ENCODE results near the gene HDAC4.
"Not testable (repeated sequence)": the region's sequence is repeated elsewhere in the genome, so short reads cannot be mapped to it uniquely, and the experiment has no call there.

The HDAC4 gene

DNA sequence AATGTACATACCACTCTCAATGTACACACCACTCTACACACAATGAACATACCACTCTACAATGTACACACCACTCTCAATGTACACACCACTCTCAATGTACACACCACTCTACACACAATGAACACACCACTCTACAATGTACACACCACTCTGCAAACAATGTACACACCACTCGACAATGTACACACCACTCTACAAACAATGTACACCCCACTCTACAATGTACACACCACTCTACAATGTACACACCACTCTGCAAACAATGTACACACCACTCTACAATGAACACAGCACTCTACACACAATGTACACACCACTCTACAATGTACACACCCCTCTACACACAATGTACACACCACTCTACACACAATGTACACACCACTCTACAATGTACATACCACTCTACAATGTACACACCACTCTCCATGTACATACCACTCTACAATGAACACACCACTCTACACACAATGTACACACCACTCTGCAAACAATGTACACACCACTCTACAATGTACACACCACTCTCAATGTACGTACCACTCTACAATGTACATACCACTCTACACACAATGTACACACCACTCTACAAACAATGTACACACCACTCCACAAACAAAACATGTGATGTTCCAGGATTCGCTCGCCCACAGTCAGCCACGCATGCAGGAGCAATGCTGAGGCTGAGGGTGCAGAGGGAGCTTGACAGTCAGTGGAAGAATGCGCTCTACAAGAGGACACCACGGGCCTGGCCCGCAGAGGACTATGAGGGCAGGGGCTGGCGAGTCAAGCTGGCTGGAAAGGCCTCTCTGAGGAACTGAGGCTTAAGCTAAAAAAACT lies 118.2 kb downstream of the HDAC4 start:
- no peak overlapping the region for H3K4me3 ChIP-seq (ENCODE audit: insufficient read length, low read depth)
- no peak overlapping the region for H3K9ac ChIP-seq (ENCODE audit: insufficient read length, low read depth)
- DNase-seq (ENCODE audit: low read depth, low spot score) = no peak
- H3K36me3 ChIP-seq (ENCODE audit: insufficient read depth, insufficient read length, low read length) = no peaks in the 10 kb centered on the region
- H3K9me3 ChIP-seq (ENCODE audit: insufficient read depth, low read length) = no peaks in the 10 kb centered on the region
- no peaks in the 10 kb centered on the region for H3K27me3 ChIP-seq (ENCODE audit: insufficient read depth, insufficient read length)
- peaks cover 15% of the 10 kb centered on the region for H3K4me1 ChIP-seq (ENCODE audit: insufficient read depth, insufficient read length)
- TF ChIP-seq YY1 (IDR thresholded peaks at IDR 0.05; ENCODE audit: insufficient read depth, insufficient read length) (no peak), ZNF274 (IDR thresholded peaks at IDR 0.05; ENCODE audit: low read depth, low read length) (no peak), SUZ12 (IDR thresholded peaks at IDR 0.05; ENCODE audit: extremely low read depth, insufficient read depth, insufficient read length) (no peak)

DNA sequence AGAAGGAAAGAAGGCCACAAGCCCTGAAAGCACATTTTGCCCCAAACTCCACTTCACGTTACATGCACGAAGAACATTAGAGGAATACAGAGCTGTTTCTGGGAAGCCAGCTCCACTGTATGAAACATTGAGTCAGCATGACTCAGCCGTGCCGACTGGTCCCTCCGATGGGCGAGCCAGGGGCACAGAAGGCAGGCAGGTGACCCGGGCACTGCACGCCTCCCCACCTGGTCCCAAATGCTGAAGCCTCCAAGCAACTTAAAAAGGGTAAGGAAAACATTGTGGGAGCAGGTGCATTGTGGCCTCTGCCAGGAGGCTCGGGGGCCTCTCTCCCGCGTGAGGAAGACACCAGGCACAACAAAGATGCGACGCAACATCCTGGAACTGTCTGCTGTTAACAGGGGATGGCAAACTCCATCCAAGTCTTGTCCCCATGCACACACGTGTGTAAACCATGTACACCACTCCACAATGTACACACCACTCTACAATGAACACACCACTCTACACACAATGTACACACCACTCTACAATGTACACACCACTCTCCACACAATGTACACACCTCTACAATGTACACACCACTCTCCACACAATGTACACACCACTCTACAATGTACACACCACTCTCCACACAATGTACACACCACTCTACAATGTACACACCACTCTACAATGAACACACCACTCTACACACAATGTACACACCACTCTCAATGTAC lies 120.4 kb downstream of the HDAC4 start:
- H3K9ac ChIP-seq (ENCODE audit: insufficient read length, low read depth); H3K9me3 ChIP-seq (ENCODE audit: insufficient read depth, low read length); H3K27me3 ChIP-seq (ENCODE audit: insufficient read depth, insufficient read length); DNase-seq (ENCODE audit: low read depth, low spot score); H3K36me3 ChIP-seq (ENCODE audit: insufficient read depth, insufficient read length, low read length); H3K4me3 ChIP-seq (ENCODE audit: insufficient read length, low read depth): not testable (repeated sequence)
- H3K4me1 ChIP-seq (ENCODE audit: insufficient read depth, insufficient read length) = peaks cover 19% of the 10 kb centered on the region

DNA sequence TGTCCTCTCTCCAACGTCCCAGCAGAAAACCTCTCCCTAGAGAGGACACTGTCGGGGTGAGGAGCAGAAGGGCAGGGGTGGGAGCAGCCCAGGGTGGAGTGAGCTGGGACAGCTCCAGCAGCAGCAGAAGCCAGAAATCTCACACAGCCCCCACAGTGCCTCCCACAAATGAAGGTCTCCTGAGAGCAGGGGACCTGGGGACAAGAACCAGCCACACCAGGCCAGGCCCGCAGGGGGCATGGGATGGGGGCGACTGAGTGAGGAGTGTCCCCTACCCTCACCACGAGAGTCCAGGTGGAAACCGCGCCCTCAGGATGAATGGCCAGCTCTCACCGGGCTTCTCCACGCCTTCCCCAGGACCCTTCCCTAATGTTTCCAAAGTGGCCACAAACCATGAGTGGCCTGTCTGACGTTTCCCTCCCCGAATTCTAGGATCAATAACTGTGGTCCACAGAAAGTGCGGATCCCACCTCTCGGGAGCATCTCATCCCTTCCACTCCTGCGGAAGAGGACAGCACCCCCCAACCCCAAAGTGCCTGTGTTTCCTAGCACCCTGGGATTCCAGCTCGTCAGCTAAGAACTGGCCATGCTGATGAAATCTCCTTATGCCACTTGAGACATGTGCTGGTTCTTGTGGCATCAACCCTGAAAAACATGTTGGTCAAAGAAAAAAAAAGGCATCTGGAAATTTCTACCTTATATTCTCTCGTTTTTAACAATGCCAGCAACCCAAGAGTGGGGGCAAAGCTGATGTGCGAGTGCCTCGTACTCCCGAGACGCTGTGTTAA lies 121.1 kb downstream of the HDAC4 start:
- no peak overlapping the region for H3K4me3 ChIP-seq (ENCODE audit: insufficient read length, low read depth)
- TF ChIP-seq YY1 (IDR thresholded peaks at IDR 0.05; ENCODE audit: insufficient read depth, insufficient read length) (no peak), SUZ12 (IDR thresholded peaks at IDR 0.05; ENCODE audit: extremely low read depth, insufficient read depth, insufficient read length) (no peak), ZNF274 (IDR thresholded peaks at IDR 0.05; ENCODE audit: low read depth, low read length) (no peak)
- no peaks in the 10 kb centered on the region for H3K36me3 ChIP-seq (ENCODE audit: insufficient read depth, insufficient read length, low read length)
- no peaks in the 10 kb centered on the region for H3K9me3 ChIP-seq (ENCODE audit: insufficient read depth, low read length)
- H3K9ac ChIP-seq (ENCODE audit: insufficient read length, low read depth) = no peak overlapping the region
- no peaks in the 10 kb centered on the region for H3K27me3 ChIP-seq (ENCODE audit: insufficient read depth, insufficient read length)
- no peak for DNase-seq (ENCODE audit: low read depth, low spot score)
- peaks cover 17% of the 10 kb centered on the region for H3K4me1 ChIP-seq (ENCODE audit: insufficient read depth, insufficient read length)

DNA sequence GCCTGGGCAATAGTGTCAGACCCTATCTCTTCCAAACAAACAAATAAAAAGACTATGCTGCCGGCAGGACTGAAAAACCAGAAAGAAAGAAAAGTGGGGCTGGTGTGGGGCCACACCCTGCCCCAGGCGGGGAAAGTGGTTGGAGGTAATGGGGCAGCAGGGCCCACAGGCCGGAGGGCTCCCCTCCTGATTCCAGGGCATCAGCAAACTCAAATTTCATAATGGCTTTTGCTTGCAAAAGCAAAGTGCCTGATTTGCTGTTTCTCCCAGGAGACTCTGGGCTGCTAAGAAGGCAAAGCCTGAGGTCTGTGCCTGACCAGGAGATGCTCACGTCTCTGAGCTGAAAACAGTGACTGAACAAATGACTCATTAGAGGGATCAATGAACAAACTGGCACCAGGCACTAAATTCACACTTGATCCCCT lies 121.9 kb downstream of the HDAC4 start:
- no peaks in the 10 kb centered on the region for H3K36me3 ChIP-seq (ENCODE audit: insufficient read depth, insufficient read length, low read length)
- DNase-seq (ENCODE audit: low read depth, low spot score) = no peak
- H3K27me3 ChIP-seq (ENCODE audit: insufficient read depth, insufficient read length) = no peaks in the 10 kb centered on the region
- no peak overlapping the region for H3K4me3 ChIP-seq (ENCODE audit: insufficient read length, low read depth)
- H3K9ac ChIP-seq (ENCODE audit: insufficient read length, low read depth) = no peak overlapping the region
- TF ChIP-seq ZNF274 (IDR thresholded peaks at IDR 0.05; ENCODE audit: low read depth, low read length) = no peak
- no peak for TF ChIP-seq YY1 (IDR thresholded peaks at IDR 0.05; ENCODE audit: insufficient read depth, insufficient read length)
- no peak for TF ChIP-seq SUZ12 (IDR thresholded peaks at IDR 0.05; ENCODE audit: extremely low read depth, insufficient read depth, insufficient read length)
- H3K9me3 ChIP-seq (ENCODE audit: insufficient read depth, low read length) = no peaks in the 10 kb centered on the region
- H3K4me1 ChIP-seq (ENCODE audit: insufficient read depth, insufficient read length) = peaks cover 14% of the 10 kb centered on the region

DNA sequence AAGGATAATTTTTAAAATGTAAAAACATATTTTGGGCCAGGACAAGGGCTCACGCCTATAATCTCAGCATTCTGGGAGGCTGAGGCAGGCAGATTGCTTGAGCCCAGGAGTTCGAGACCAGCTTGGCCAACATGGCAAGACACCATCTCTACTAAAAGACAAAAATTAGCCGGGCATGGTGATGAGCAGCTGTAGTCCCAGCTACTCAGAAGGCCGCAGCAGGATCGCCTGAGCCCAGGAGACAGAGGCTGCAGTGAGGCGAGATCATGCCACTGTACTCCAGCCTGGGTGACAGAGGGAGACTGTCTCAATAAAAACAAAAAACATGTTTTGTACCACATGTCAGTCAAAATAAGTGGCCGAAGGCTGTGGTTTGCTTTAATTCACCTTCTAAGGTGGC lies 122.5 kb downstream of the HDAC4 start:
- no peaks in the 10 kb centered on the region for H3K36me3 ChIP-seq (ENCODE audit: insufficient read depth, insufficient read length, low read length)
- no peak for DNase-seq (ENCODE audit: low read depth, low spot score)
- no peak for TF ChIP-seq ZNF274 (IDR thresholded peaks at IDR 0.05; ENCODE audit: low read depth, low read length)
- no peak for TF ChIP-seq YY1 (IDR thresholded peaks at IDR 0.05; ENCODE audit: insufficient read depth, insufficient read length)
- TF ChIP-seq SUZ12 (IDR thresholded peaks at IDR 0.05; ENCODE audit: extremely low read depth, insufficient read depth, insufficient read length) = no peak

DNA sequence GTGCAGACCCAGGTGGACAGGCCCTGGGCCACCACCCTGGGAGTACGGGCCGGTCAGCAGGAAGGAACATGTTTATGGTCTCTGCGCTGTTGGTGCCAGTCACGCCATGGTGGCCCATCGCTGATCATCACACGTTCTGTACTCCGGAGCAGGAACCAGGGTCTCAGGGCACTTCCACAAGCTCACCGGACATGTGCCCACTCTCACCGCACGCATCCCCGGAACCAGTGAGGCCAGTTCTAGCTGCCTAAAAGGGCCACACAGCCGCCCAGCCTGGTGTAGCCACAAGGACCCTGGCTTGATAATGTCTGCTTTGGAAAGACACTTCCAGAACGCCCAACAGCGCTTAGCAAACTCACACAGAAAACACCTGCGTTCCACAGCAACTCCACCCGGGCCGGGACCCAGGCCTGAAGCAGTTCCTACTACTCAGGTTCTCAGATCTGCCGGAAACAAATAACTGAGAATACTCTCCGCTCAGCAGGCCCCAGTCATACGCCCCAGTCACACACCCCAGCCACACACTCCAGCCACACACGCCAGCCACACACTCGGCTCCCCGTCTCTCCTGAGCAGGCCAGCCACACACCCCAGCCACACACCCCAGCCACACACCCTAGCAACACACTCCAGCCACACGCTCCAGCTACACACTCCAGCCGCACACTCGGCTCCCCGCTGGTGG lies 123.3 kb downstream of the HDAC4 start:
- Histone ChIP-seq H3K27me3 (ENCODE audit: insufficient read depth, insufficient read length) (no peaks in the 10 kb centered on the region), H3K36me3 (ENCODE audit: insufficient read depth, insufficient read length, low read length) (no peaks in the 10 kb centered on the region), H3K4me1 (ENCODE audit: insufficient read depth, insufficient read length) (peaks cover 14% of the 10 kb centered on the region), H3K4me3 (ENCODE audit: insufficient read length, low read depth) (no peak overlapping the region), H3K9ac (ENCODE audit: insufficient read length, low read depth) (no peak overlapping the region), H3K9me3 (ENCODE audit: insufficient read depth, low read length) (no peaks in the 10 kb centered on the region)
- DNase-seq (ENCODE audit: low read depth, low spot score) = no peak
- TF ChIP-seq SUZ12 (IDR thresholded peaks at IDR 0.05; ENCODE audit: extremely low read depth, insufficient read depth, insufficient read length) = no peak
- no peak for TF ChIP-seq ZNF274 (IDR thresholded peaks at IDR 0.05; ENCODE audit: low read depth, low read length)
- TF ChIP-seq YY1 (IDR thresholded peaks at IDR 0.05; ENCODE audit: insufficient read depth, insufficient read length) = no peak

More for the DNA sequence above, 122.5 kb downstream of the HDAC4 start:
- H3K4me1 ChIP-seq (ENCODE audit: insufficient read depth, insufficient read length) = peaks cover 14% of the 10 kb centered on the region
- no peaks in the 10 kb centered on the region for H3K27me3 ChIP-seq (ENCODE audit: insufficient read depth, insufficient read length)
- H3K4me3 ChIP-seq (ENCODE audit: insufficient read length, low read depth) = no peak overlapping the region
- H3K9me3 ChIP-seq (ENCODE audit: insufficient read depth, low read length) = no peaks in the 10 kb centered on the region
- no peak overlapping the region for H3K9ac ChIP-seq (ENCODE audit: insufficient read length, low read depth)
